ENCODE results near the gene SPIN4.

The SPIN4 gene

GRCh38 chrX:63363788-63364187 lies 12.7 kb upstream of the SPIN4 start:
- Histone ChIP-seq H3K27me3 (ENCODE audit: control insufficient read depth, insufficient read depth, low read length) (no peaks in the 10 kb centered on the region), H3K4me3 (ENCODE audit: low read depth, low read length) (no peak overlapping the region), H2AFZ (no peak overlapping the region), H3K27ac (no peak overlapping the region), H3K4me1 (no peaks in the 10 kb centered on the region), H3K79me2 (no peaks in the 10 kb centered on the region), H3K4me2 (ENCODE audit: low read length) (no peak overlapping the region), H3K9ac (no peak overlapping the region), H3K9me3 (ENCODE audit: control insufficient read depth, low read length) (no peaks in the 10 kb centered on the region), H3K36me3 (ENCODE audit: control insufficient read depth, insufficient read depth, low read length) (no peaks in the 10 kb centered on the region)
- TF ChIP-seq CTCF (IDR thresholded peaks at IDR 0.05) = no peak

GRCh38 chrX:63361494-63361893 lies 10.4 kb upstream of the SPIN4 start:
- no peaks in the 10 kb centered on the region for H3K27me3 ChIP-seq (ENCODE audit: control insufficient read depth, insufficient read depth, low read length)
- no peak overlapping the region for H3K4me2 ChIP-seq (ENCODE audit: low read length)
- H3K4me3 ChIP-seq (ENCODE audit: low read depth, low read length) = no peak overlapping the region
- H3K27ac ChIP-seq = no peak overlapping the region
- H3K9me3 ChIP-seq (ENCODE audit: control insufficient read depth, low read length) = no peaks in the 10 kb centered on the region
- H3K4me1 ChIP-seq = no peaks in the 10 kb centered on the region
- no peak for TF ChIP-seq CTCF (IDR thresholded peaks at IDR 0.05)
- H3K9ac ChIP-seq = no peak overlapping the region
- H3K36me3 ChIP-seq (ENCODE audit: control insufficient read depth, insufficient read depth, low read length) = no peaks in the 10 kb centered on the region
- H2AFZ ChIP-seq = no peak overlapping the region
- no peaks in the 10 kb centered on the region for H3K79me2 ChIP-seq

GRCh38 chrX:63354484-63354883 lies 3.4 kb upstream of the SPIN4 start:
- Histone ChIP-seq H3K27me3 (ENCODE audit: control insufficient read depth, insufficient read depth, low read length) (no peaks in the 10 kb centered on the region), H3K4me3 (ENCODE audit: low read depth, low read length) (no peak overlapping the region), H3K27ac (no peak overlapping the region), H3K36me3 (ENCODE audit: control insufficient read depth, insufficient read depth, low read length) (no peaks in the 10 kb centered on the region), H3K9ac (no peak overlapping the region), H2AFZ (no peak overlapping the region), H3K9me3 (ENCODE audit: control insufficient read depth, low read length) (no peaks in the 10 kb centered on the region), H3K4me1 (no peaks in the 10 kb centered on the region), H3K79me2 (no peaks in the 10 kb centered on the region), H3K4me2 (ENCODE audit: low read length) (no peak overlapping the region)
- TF ChIP-seq CTCF (IDR thresholded peaks at IDR 0.05) = no peak

- Histone ChIP-seq H3K9ac (no peak overlapping the region), H3K4me3 (ENCODE audit: low read depth, low read length) (peak overlapping the region; percentile 62), H3K9me3 (ENCODE audit: control insufficient read depth, low read length) (no peaks in the 10 kb centered on the region), H3K36me3 (ENCODE audit: control insufficient read depth, insufficient read depth, low read length) (no peaks in the 10 kb centered on the region), H3K27ac (peak overlapping the region; percentile 89), H3K27me3 (ENCODE audit: control insufficient read depth, insufficient read depth, low read length) (no peaks in the 10 kb centered on the region), H2AFZ (peak overlapping the region; percentile 89), H3K4me1 (no peaks in the 10 kb centered on the region), H3K79me2 (no peaks in the 10 kb centered on the region), H3K4me2 (ENCODE audit: low read length) (peak overlapping the region; percentile 80)
- no peak for TF ChIP-seq CTCF (IDR thresholded peaks at IDR 0.05)
Measured at GRCh38 chrX:63350465-63350877, 661 bp downstream of the SPIN4 start.

GRCh38 chrX:63349307-63349706 lies 1.8 kb downstream of the SPIN4 start:
- no peaks in the 10 kb centered on the region for H3K36me3 ChIP-seq (ENCODE audit: control insufficient read depth, insufficient read depth, low read length)
- no peak for TF ChIP-seq CTCF (IDR thresholded peaks at IDR 0.05)
- no peaks in the 10 kb centered on the region for H3K9me3 ChIP-seq (ENCODE audit: control insufficient read depth, low read length)
- no peak overlapping the region for H2AFZ ChIP-seq
- H3K27me3 ChIP-seq (ENCODE audit: control insufficient read depth, insufficient read depth, low read length) = no peaks in the 10 kb centered on the region
- no peaks in the 10 kb centered on the region for H3K79me2 ChIP-seq
- H3K27ac ChIP-seq = no peak overlapping the region
- H3K4me3 ChIP-seq (ENCODE audit: low read depth, low read length) = no peak overlapping the region
- no peak overlapping the region for H3K9ac ChIP-seq
- no peak overlapping the region for H3K4me2 ChIP-seq (ENCODE audit: low read length)
- H3K4me1 ChIP-seq = no peaks in the 10 kb centered on the region

All from parathyroid adenoma (tissue), 2 donors.